ENCODE data around the gene SLC2A10.

Gene SLC2A10

DNA sequence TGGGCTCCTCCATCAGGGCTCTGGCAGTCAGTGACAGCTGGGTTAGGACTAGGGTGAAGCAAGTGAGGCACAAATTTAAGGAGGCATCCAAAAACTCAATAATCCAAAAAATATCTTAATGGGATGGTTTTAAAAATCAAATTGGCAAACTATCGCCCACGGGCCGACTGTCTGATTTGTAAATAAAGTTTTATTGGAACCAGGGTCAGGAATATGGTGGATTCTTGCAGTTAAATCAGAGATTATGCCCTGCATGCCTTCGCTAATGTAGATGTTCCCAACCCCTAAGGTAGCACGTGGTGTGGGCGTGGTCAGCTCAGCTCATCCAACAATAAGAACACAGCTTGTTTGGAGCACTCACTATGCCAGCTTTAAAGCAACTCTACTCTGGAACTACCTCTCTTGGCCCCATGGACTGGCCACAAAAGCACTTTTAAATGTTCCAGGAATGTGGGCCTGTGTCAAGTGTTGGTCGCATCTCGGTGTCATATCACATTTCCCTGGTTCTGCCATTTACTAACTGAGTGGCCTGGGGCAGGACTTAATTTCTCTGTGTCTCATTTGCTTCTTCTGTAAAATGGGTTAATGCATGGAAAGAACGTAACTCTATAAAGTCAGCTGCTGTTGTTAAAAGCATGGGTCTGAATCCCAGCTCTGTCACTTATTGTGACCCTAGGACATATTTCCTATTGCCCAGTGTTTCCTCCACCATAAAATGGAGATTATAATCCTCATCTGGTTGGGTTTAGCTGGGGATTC is 27.2 kb upstream of the SLC2A10 start:
- DNase-seq, result no peak

DNA sequence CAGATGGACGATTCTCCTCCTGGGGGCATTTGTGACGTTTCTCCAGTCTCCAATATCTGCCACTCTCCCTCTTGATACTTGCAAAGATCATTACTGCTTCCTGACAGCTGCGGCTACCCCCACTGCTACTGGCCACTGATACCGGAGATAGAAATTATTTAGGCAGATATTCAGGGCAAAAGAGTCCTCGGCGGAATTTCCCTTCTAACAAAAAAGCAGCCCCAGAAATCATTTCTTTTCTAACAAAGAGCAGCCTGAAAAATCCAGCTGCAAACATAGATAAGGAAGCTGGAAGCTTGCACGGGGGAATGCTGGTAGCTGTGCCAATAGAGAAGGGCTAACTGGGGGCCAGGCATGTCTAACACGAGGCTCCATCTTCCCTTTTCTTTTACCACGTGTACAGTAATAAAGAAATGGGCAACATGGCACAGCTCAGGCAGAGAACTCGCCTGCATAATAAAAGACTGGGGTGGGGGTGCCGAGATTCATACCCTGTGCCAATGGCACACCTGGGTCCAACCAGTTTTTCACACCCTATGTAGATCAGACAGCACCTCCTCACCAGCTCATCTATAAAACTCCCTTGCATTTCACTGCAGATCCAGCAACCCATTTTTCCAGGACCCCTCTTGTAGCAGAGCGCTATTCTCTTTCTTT is 26.3 kb upstream of the SLC2A10 start:
- DNase-seq, result no peak

DNA sequence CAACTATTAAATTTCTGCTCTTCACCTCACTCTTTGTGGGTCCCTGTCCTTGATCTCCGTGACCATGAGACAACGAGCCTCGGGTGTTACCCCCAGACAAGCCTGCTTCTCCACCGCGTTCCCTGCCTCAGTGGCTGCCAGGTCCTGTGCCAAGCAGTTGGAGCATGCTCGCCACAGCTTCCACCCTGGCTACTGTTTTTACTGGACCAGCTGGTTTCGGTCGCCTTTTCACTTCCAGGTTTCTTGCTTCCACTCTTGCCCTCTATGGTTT is 25.8 kb upstream of the SLC2A10 start:
- DNase-seq, result no peak

DNA sequence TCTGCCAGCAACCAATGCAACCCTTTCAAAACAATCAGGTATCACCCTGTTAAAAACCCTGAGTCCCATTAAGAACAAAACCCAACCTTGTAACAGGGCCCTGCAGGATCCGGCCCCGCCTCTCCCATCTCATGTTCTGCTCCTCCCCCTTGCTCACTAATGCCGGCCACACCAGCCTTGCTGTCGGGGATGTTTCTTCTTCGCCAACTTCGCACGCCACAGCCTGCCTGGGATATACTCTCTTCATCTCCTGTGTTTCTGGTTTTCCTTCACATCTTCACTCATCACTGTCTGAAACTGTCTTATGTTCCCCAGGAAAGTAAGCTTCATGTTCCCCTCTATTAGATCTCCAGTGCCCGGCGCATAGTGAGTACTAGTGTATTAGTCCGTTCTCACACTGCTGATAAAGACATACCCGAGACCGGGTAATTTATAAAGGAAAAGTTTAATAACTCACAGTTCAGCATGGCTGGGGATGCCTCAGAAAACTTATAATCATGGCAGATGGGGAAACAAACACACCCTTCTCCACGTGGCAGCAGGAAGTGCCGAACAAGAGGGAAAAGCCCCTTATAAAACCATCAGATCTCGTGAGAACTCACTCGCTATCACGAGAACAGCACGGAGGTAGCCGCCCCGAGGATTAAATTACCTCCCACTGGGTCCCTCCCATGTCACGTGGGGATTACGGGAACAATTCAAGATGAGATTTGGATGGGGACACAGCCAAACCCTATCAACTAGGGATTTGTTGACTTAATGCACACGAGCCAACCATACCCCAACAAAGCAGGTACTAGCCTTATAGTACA is 25.3 kb upstream of the SLC2A10 start:
- no peak for DNase-seq

DNA sequence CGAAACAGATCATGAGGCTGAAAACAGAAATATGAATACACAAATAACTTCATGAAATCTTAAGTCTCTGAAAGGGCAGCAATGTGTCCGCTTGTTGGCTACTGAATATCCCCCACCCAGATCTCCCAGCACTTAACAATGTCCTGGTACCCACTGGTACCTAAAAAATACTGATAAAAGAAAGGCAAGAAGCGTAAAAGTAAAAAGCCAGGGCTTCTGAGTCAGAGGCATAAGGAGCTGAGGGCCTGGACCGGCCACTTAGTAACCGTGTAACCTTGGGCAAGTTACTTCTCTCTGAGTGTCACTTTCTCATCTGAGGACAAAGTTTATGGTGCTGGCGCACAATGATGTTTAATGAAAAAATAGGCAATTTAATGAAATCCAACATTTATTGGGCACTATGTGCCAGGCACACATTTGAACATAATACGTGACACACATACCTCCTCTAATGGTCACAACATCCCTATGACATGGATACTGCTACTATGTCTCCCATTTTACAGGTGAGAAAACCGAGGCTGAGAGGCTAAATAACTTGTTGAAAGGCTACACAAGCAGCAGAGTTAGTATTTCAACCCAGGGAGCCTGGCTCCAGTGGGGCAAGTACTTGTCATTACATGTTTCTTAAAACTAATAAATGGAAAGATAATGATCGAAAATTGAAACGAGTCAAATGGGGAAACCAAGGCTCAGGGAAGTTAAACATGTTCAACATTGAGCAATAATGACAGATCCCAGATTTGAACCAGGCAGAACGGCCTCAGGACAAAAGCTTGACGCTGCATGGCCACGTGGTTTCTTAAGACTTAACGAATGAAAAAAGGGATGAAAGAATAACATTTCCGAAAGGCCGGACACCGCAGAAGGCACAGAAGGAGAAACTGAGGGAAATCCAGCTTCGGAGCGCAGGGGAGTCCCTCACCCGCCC is 21.0 kb upstream of the SLC2A10 start:
- no peak for DNase-seq

DNA sequence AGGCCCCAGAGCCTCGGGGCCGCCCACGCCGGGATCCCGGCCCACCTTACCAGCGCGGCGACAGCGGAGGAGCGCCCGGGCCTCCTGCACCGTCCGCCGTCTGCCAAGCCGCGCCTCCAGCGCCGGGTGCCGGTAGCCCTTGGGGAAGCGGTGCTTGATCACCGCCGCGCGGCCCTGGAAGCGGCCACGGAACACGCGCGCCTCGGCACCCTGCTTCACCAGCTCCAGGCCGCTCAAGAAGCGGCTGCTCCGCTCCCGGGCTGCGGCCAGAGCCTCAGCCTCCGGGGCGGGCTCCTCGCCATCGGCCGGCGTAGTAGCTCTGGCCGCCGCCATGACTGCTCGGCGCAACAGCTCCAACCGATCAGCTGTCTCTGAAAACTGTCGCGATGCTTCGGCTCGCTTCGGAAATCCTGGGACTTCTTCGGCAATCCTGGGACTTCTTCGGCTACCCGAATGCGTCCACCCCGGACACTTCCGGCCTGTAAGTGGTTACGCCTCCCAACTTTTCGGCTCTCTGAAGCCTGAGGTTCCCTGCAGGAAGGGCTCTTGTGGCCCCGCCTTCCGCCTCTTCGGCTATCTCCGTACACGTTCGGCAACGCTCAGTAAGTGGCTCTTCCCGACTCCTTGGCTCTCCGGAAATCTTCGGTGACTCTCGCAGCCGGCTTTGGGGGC is 20.2 kb upstream of the SLC2A10 start, which contains the start of gene TP53RK:
Gene TP53RK (minus strand): TSS at position 363 of the 672 bp plus-strand sequence. CDS start 30 bp downstream, at position 333.
- peak; percentile 97 for DNase-seq

DNA sequence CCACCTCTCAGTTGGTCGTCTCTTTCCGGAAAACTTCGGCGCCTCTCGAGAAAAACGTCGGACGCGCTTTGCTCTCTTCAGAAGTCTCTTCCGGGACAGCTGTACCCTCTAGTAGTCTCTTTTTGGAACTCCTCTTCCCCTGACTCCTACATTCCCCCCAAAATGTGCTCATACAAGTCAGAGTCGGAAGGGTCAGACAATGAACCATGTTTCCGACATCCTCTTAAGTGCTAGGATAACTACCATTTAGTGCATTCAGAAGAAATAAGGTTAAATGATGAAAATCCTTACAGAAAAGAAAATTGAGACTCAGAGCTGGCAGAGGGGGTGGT is 19.7 kb upstream of the SLC2A10 start:
- no peak for DNase-seq

DNA sequence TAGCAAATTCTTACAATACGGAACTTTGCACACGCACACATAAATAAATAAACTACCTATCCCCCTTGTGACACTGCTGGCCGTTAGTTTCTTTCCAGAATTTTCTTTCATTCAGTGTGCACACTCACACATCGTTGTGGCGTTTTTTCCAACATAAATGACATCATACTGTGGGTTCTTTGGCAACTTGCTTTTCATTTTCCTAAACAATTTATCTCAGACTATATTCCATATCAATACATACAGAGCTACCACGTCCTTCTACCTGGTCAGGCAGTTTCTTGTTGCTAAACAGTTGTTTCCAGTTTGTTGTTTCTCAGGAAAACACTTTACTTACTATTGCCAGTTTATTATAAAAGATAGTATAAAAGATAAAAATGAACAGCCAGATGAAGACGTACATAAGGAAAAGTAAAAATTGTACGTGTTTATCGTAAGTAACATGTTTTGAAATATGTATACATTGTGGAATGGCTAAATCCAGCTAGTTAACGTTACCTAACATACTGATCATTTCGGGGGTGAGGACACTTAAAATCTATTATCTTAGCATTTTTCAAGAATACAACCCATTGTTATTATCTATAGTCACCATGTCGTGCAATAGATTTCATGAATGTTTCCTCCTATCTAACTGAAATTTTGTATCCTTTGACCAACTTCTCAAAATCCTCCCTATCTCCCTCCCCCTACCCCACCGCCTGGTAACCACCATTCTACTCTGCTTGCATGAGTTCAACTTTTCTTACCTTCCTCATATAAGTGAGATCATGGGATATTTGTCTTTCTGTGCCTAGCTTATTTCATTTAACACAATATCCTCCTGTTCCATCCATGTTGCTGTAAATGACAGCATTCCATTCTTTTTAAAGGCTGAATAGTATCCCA is 19.0 kb upstream of the SLC2A10 start:
- no peak for DNase-seq

DNA sequence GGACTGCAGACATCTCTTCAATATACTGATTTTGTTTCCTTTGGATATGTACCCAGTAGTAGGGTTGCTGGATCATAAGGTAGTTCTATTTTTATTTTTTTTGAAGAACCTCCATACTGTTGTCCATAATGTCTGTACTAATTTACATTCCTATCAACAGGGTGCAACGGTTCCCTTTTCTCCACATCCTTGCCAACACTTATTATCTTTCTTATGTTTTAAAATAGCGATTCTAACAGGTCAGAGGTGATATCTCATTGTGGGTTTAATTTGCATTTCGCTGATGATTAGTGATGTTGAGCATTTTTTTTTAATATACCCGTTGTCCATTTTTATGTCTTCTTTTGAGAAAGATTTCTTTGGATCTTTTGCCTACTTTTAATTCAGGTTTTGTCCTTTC is 18.3 kb upstream of the SLC2A10 start:
- DNase-seq, result no peak

DNA sequence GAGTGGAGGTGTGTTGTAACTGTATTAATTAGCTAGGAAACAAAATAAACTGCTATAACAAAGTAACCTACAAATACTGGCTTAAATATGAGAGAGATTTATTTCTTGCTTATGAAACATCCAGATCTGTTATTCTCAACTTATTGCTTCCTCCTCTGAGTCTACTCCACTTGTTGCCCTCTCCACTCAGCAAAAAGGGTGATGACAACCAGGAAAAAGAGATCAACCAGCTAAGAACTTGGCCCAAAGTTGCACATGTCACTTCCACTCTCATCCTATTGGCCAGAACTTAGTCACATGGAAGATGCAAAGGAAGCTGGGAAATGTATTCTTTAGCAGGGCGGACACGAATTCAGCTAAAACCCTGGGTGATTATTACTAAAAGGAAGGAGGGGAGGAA is 15.0 kb upstream of the SLC2A10 start:
- DNase-seq, result peak; percentile 5

DNA sequence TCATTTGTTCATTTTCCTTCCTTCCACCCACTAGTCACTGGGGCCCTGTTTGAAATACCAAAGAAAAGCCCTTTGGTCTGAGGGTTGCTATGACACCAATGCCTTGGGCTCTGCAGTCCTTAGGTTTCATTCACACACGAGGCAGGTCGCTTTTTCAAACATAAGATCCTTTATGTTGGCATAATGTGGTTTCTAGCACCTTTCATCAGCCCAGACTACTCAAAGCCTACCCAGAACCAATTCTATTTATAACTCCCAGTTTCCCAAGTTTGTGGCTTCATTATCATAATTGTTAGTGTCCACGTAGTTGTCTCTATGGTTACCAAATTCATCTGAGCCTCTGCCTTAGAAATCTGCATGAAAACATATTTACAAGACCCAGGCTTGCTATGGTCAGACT is 13.6 kb upstream of the SLC2A10 start:
- no peak for DNase-seq

DNA sequence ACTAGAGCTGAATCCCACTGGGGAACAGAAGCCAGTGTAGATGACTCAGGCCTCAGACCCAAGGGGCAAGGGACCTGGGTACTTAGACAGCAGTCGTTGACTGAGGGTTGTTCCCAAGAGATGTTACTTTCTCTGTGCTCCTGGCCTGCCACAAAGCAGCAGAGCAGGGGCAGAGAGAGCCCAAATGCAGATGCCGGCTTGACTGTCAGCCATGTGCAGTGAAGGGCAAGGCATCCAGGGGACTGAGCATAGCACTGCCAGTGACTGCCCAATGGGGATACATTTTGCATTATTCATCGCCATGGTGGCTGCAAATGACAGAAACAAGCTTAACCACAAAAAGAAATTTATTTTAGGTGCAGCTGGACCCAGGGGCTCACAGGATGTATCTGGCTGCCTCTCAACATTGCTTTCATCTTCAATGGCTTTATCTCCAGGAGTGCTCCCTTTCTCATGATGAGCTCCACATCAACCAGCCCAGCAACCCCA is 12.6 kb upstream of the SLC2A10 start:
- DNase-seq, result no peak

DNA sequence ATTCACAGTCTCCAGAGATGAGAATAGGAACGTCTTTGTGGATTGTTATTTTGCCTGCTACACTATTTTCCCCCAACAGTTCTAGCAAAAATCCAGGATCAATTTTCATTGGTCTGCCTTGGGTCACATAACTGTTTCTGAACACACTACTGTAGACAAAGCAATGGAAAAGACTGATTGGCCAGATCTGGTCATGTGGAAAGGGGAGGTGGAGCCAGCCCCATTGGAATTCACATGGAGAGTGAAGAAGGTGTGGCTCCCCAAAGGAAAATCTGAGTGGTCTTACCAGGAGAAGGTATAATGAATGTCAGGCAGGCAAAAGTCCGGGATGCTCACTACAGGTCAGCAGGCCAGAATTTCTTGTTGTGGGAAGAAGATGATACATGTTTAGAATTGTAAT is 10.7 kb upstream of the SLC2A10 start:
- no peak for DNase-seq

DNA sequence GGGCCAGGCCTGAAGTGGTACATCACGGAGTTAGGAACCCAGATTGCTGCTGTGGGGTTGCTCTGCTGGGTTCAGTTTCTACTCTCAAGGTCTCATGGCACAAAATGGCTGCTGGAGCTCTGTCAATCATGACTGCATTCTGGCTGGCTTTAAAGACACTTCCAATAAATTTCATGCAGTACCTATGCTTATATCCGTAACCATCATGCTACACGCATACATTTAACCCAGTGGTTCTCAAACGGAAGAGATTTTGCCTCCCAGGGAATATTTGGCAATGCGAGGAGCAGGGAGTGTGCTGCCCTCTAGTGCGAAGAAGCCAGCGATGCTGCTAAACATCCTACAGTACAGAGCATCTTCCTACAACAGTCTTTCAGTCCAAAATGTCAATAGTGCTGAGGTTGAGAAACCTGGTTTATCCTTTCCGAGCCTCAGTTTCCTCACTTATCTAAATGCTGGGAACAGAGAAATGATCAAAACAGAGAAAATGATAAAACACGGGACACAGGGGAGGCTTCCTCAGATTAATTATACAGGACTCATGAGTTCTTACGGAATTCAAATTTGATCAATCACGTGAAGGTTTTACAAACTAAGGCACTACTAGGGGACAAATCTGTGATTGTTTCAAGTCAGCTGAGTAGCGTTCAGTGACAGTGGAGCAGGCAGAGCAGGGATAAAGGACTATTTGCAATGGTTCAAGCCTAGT is 9.6 kb upstream of the SLC2A10 start:
- DNase-seq, result no peak

DNA sequence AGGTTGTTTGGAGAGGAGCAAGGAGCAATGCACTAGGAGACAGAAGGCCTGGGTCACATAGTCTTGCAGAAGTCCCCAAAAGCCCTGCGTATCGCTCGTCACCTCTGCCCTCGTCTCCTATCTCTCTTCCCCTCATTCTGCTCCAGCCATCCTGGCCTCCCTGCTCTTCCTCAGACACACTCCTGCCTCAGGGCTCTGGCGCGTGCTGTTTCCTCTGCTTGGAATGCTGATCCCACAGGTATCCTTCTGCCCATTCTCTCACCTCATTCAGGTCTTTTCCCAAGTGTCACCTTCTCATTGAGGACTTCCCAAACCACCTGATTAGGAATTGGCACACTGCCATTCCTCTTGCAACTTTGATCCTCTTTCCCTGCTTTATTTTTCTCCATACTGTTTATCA is 9.0 kb upstream of the SLC2A10 start:
- no peak for DNase-seq

DNA sequence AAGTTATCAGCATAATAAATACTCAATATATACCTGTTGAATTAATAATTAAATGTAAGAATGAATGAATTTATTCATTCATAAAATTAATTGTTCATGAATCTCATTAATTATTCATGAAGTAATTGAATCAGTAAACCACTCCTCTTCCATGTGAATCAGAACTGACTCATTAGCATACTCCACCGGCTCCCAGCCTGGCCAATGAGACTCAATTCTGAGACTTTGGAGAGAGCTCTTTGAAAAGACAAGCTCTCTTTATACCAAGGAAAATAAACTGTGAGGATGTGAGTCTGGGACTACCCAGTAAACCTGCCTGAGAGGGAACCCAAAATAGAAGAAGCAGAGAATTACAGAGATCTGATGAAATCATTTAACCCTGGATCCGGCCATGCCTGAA is 8.4 kb upstream of the SLC2A10 start:
- no peak for DNase-seq

DNA sequence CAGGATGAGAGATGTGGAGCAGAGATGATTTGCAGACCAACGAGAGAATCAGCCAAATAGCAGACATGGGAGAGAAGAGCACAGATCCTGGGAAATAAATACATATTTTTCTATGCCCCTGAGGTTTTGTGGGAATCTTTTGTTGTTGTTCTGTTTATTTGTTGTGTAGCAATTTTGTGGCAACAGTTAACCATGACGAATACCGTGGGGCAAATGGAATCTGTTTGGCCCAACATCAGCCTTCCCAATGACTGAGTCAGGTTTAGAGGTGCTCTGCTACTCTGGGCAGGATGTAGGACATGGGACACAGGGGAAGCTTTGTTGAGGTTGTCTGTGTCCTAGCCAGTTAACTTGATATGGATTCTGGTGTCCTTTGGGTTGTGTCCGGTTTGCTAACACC is 7.9 kb upstream of the SLC2A10 start:
- DNase-seq, result no peak

DNA sequence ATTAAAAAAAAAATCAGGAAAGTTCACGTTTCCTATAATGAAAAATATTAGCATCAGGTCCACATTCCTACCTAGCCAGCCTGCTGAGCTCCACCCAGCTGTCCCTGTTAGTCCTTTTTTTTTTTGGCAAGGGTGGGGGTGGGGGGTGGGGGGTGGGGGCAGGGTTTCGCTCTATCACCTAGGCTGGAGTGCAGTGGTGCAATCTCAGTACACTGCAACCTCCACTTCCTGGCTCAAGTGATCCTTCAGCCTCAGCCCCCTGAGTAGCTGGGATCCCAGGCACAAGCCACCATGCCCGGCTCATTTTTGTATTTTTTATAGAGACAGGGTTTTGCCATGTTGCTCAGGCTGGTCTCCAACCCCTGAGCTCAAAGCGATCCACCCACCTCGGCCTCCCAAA is 7.5 kb upstream of the SLC2A10 start:
- no peak for DNase-seq

DNA sequence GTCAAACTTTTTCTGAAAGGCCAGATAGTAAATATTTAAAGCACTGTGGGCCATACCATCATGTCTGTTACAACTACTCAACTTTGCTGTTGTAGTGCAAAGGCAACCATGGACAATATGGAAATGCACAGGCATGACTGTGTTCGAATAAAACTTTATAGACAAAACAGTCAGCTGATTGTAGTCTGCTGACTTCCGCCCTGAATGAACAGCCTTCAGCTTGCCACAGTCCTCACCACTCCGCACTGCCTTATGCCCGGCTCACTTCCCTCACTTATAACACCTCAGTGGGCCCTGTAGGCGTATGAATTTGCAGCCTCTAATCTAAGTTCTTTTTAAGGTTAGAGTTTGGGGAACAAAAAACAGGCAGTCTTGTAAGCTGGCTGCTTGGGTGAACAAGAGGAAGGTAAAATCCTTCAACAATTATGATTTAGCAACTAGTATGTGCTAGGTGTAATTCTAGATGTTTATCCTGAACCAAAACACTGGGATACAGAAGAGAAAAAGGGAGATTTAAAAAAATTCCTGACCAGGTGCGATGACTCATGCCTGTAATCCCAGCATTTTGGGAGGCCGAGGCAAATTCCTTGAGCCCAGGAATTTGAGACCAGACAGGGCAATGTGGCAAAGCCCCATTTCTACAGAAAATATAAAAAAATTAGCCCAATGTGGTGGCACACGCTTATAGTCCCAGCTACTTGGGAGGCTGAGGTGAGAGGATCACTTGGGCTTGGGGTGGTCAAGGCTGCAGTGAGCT is 6.8 kb upstream of the SLC2A10 start:
- no peak for DNase-seq

DNA sequence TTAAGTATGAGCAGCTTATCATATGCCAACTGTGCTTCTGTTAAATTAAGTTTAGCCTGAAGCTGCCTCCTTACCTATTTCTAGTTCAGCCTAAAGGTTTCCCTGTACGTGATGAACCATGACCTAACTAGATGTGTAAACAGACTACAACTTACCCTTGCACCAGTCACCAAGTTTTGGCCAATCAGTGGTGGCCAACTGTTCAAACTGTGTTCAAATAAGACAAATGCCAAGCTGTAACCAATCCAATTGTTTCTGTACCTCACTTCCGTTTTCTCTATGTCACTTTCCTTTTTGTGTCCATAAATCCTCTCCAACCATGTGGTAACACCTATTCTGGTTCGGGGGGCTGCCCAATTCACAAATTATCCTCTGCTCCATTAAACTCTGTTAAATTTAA is 6.0 kb upstream of the SLC2A10 start:
- DNase-seq, result no peak
